ENCODE results near the gene ADD3.

ADD3 gene

DNA sequence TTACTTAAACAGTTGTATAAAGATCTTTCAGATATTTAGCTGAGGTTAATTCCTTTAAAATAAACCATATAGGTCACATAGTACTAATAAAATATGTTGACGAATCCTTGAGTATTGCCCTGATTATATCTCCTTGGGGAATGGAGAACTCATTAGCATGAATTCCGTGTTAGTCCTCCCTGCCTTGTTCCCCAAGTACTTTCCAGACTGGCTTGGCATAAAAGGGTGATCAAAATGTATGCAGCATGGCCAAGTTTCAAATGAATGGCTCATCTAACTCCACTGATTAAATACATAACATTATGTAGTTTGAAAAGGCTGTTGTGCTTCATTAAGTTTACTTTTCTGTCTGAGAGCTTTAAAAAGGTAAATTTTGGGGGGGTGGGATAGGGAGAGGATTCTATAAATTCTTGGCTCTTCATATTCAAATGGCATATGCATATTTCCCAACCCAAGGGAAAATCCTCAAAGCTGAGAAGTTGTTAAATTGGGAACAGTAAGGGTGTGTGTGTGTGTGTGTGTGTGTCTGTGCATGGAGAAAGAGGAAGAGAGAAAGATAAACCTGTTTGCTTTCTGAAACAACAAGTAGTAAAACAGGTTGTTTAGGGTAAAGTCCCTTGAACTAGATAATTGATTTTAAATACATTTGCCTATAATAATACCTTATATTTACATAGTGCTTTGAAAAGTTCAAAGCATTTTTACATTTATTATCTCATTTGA, 4.8 kb upstream of the ADD3 start:
- H3K4me3 ChIP-seq (ENCODE audit: low read depth, low read length): no peak overlapping the region
- DNase-seq (ENCODE audit: low read depth): no peak
- TF ChIP-seq CTCF (IDR thresholded peaks at IDR 0.05; ENCODE audit: low read depth, low read length, missing control alignments): no peak

- no peak for DNase-seq (ENCODE audit: low read depth)
- no peak overlapping the region for H3K4me3 ChIP-seq (ENCODE audit: low read depth, low read length)
- no peak for TF ChIP-seq CTCF (IDR thresholded peaks at IDR 0.05; ENCODE audit: low read depth, low read length, missing control alignments)
Measured at GRCh38 chr10:110003524-110003885, 4.3 kb upstream of the ADD3 start.

DNA sequence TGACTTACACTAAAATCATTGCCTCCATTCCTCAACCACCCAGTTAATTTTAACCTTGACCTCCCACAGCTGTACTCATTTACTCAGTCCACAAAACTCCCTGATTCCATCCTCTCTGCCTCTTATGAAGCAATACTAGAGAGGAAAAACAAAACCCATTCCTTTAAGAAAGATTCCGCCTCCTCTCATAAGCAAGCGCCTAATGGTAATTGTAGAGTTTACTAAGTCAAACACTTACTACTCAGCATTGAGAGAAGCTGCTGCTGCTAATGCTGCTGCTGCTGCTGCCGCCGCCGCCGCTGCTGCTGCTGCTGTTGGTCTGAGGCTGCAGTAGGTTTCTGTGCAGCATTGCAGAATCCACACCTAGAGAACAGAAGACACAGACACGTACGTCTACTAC, 2.1 kb upstream of the ADD3 start:
- no peak overlapping the region for H3K4me3 ChIP-seq (ENCODE audit: low read depth, low read length)
- no peak for DNase-seq (ENCODE audit: low read depth)
- no peak for TF ChIP-seq CTCF (IDR thresholded peaks at IDR 0.05; ENCODE audit: low read depth, low read length, missing control alignments)

GRCh38 chr10:110006358-110007160, 1.2 kb upstream of the ADD3 start:
- DNase-seq (ENCODE audit: low read depth): no peak
- no peak overlapping the region; the same call in 1 of the 2 replicates for H3K4me3 ChIP-seq (ENCODE audit: low read depth, low read length)
- TF ChIP-seq CTCF (IDR thresholded peaks at IDR 0.05; ENCODE audit: low read depth, low read length, missing control alignments): no peak

DNA sequence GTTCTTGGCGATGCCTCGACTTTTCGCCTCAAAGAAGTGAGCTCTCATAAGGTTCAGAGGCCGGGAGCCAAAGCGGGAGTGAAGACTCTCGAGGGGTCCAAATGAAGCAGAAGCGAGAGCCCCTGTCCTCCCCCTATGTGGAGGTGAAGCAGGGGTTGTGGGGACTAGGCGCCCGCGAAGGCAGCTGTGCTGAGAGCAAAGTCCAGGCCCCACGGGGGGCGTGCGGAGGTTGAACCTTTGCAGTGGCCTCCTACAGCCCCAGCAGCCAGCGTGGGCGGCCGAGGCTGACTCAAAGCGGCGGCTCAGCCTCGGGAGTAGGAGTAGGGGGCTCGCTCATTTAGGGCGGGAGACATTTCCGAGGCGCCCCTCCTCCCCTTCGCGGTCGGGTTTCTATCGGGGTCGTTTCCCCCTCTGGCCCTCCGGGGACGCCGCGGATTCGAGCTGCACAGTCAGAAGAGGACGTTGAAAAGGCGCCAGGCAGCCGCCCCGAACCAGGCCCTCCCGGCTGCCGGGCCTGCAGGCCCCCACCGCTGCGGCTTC, 553 bp upstream of the ADD3 start:
- no peak for DNase-seq (ENCODE audit: low read depth)
- TF ChIP-seq CTCF (IDR thresholded peaks at IDR 0.05; ENCODE audit: low read depth, low read length, missing control alignments): no peak
- H3K4me3 ChIP-seq (ENCODE audit: low read depth, low read length): peak overlapping the region; percentile 55

DNA sequence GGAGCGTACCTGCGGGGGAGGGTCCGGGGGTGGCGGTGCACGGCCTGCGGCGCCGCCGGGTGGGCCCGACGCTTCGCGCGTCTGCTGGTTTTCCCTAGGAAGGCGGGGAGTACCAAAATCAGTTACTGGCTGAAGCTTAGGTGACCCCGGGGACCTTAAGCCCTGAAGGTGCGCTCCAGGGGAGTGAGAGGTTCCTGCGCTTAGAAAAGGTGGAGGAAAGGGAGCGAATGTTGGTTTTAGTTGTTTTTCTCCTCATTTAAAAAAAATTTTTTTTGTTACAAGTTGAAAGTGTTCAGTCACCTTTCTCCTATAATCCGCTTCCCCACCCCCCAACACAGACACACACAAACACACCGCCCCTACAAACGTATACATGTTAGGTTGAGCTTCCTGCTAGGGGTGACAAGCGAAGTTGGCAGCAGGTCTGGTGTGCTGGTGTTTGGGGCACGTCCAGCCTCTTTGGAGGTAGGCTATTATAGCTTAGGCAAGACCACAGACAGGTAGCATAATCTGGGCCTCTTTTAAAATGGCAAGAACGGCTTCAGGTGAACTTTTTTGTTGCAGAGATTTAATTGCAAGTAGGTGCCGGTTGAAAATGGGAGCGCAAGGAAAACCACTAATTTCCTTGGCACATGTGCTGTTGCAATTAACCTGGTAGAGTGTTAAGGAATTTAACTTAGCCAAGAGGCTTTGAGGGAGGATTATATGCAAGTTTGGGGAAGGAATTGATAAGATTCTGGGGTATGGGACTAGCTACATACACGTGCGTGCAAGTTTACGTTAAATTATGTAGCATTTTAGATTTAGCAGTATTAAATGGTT, 945 bp downstream of the ADD3 start:
- TF ChIP-seq CTCF (IDR thresholded peaks at IDR 0.05; ENCODE audit: low read depth, low read length, missing control alignments): no peak
- H3K4me3 ChIP-seq (ENCODE audit: low read depth, low read length): peak overlapping the region; percentile 89
- DNase-seq (ENCODE audit: low read depth): no peak
